Lung (tissue), 12 donors: Measurements from ENCODE around the gene FAM9C. TPM values are rescaled to one million over a fixed set of nuclear protein-coding genes. Genes with fewer than 3 reads are reported as not detected.
A peak's percentile ranks its signal among the peaks of the same experiment; 100 is the strongest.

ENCODE experiments used
- ATAC-seq: fragments of 200-7000 bp; cut with Tn5 transposase; one replicate; pipeline ENCODE4 v1.9.1; 2020; ENCODE audit warnings: moderate number of reproducible peaks; ENCODE audit not compliant: insufficient read depth, low FRiP score
- DNase-seq, 3 donors: peaks; one replicate each; pipeline ENCODE4 v3.0.0-alpha.2; 2013 to 2017
- H3K27ac ChIP-seq, 2 donors: one replicate each; pipeline ENCODE4 v1.5.1; 2013; ENCODE audit warnings: mild to moderate bottlenecking in 2 of 2, moderate library complexity in 2 of 2, control low read depth in 1 of 2, inconsistent platforms in 1 of 2, low read depth in 1 of 2, low read length in 1 of 2
- H3K27me3 ChIP-seq, 3 donors: one replicate each; pipeline ENCODE4 v1.5.1; 2013; ENCODE audit warnings: low read length in 2 of 3; ENCODE audit not compliant: control insufficient read depth in 3 of 3, insufficient read depth in 3 of 3
- H3K36me3 ChIP-seq, 4 donors: one replicate each; pipeline ENCODE4 v1.5.1; 2013; ENCODE audit warnings: low read length in 4 of 4, mild to moderate bottlenecking in 1 of 4, moderate library complexity in 1 of 4; ENCODE audit not compliant: control insufficient read depth in 4 of 4, insufficient read depth in 4 of 4
- H3K4me1 ChIP-seq, 5 donors: one replicate each; pipeline ENCODE4 v1.5.1; 2013; ENCODE audit warnings: low read length in 5 of 5, mild to moderate bottlenecking in 2 of 5, moderate library complexity in 1 of 5; ENCODE audit not compliant: control insufficient read depth in 5 of 5, insufficient read depth in 5 of 5
- H3K4me3 ChIP-seq: one replicate; pipeline ENCODE4 v1.5.1; 2013; ENCODE audit warnings: mild to moderate bottlenecking, control low read depth, moderate library complexity
- H3K9ac ChIP-seq, 2 donors: one replicate each; pipeline ENCODE4 v1.5.1; 2013; ENCODE audit warnings: low read length in 2 of 2, control low read depth in 1 of 2; ENCODE audit not compliant: insufficient read depth in 1 of 2
- H3K9me3 ChIP-seq, 4 donors: one replicate each; pipeline ENCODE4 v1.5.1; 2013; ENCODE audit warnings: low read length in 3 of 4, mild to moderate bottlenecking in 1 of 4, moderate library complexity in 1 of 4; ENCODE audit not compliant: control insufficient read depth in 4 of 4, insufficient read depth in 3 of 4
- WGBS, 2 donors: extraction: QIAGEN DNeasy Blood & Tissue Kit; methylation state at CpG; one replicate each; pipeline ENCODE4 v1.1.7; 2013; 5-methylcytosine and 5-hydroxymethylcytosine counted together
- polyA plus RNA-seq, 2 donors: library from polyadenylated mRNA; stranded (reverse); fragments of 200-250 nt; gene quantifications; one replicate each; pipeline ENCODE4 v1.2.1, GENCODE V29; 2013
- total RNA-seq, 2 donors: library from RNA; depleted of rRNA in 1 of 2; stranded (reverse); fragments of >200 nt in 1 of 2; gene quantifications; one replicate each; pipeline ENCODE4 v1.2.1, GENCODE V29; 2014 to 2021
- TF ChIP-seq, protein P1 (sequence below): IDR thresholded peaks from 2 replicates; pipeline ENCODE4 v1.5.1; 2012; ENCODE audit warnings: mild to moderate bottlenecking; ENCODE audit errors: control extremely low read depth, extremely low read depth
- donor health status: control.
- donor health status: control.
- donor health status: Bipolar disorder and iron deficiency.
- donor health status: healthy.
- donor health status: DM: yes; HTN: yes; CAD: no.

FAM9C gene
- total and polyA plus RNA-seq, 4 donors: 0.01 to 0.28 (median 0.09) TPM; not detected in 1

- no peak overlapping the region for H3K4me3 ChIP-seq
- no peak overlapping the region for H3K27ac ChIP-seq
- peak in 2 of 3 donors; percentile 82 to 83 for DNase-seq
- H3K36me3 ChIP-seq: no peaks in the 10 kb centered on the region
- TF ChIP-seq, protein P1, sequence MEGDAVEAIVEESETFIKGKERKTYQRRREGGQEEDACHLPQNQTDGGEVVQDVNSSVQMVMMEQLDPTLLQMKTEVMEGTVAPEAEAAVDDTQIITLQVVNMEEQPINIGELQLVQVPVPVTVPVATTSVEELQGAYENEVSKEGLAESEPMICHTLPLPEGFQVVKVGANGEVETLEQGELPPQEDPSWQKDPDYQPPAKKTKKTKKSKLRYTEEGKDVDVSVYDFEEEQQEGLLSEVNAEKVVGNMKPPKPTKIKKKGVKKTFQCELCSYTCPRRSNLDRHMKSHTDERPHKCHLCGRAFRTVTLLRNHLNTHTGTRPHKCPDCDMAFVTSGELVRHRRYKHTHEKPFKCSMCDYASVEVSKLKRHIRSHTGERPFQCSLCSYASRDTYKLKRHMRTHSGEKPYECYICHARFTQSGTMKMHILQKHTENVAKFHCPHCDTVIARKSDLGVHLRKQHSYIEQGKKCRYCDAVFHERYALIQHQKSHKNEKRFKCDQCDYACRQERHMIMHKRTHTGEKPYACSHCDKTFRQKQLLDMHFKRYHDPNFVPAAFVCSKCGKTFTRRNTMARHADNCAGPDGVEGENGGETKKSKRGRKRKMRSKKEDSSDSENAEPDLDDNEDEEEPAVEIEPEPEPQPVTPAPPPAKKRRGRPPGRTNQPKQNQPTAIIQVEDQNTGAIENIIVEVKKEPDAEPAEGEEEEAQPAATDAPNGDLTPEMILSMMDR: no peak
- WGBS, 2 donors: 43 to 67% methylated on average over 1 of the region's 1 CpG
- no peak overlapping the region for H3K9ac ChIP-seq
- peaks cover 0 to 12% (median 9%) of the 10 kb centered on the region in 3 donors for H3K27me3 ChIP-seq
- no peaks in the 10 kb centered on the region for H3K9me3 ChIP-seq
- ATAC-seq: no peak
- H3K4me1 ChIP-seq: peaks cover 0 to 24% (median 4%) of the 10 kb centered on the region in 5 donors
These were observed 50.6 kb downstream of the FAM9C start for GRCh38 chrX:12993826-12994225.

- DNase-seq (peak in 1 of 3 donors; percentile 22), ATAC-seq (no peak)
- H3K4me1 ChIP-seq: peaks cover 0 to 13% (median 2%) of the 10 kb centered on the region in 5 donors
- H3K9me3 ChIP-seq: no peaks in the 10 kb centered on the region
- no peaks in the 10 kb centered on the region for H3K36me3 ChIP-seq
- no peak overlapping the region for H3K27ac ChIP-seq
- peaks cover 0 to 10% (median 9%) of the 10 kb centered on the region in 3 donors for H3K27me3 ChIP-seq
- no peak overlapping the region for H3K4me3 ChIP-seq
- 72 to 87% methylated on average over 4 of the region's 4 CpGs for WGBS, 2 donors
- TF ChIP-seq, protein P1: no peak
- H3K9ac ChIP-seq: no peak overlapping the region
These were observed 51.8 kb downstream of the FAM9C start for GRCh38 chrX:12992544-12993118.

- DNase-seq (no peak), ATAC-seq (no peak)
- no peaks in the 10 kb centered on the region for H3K9me3 ChIP-seq
- no peak overlapping the region for H3K9ac ChIP-seq
- no peak overlapping the region for H3K4me3 ChIP-seq
- WGBS, 2 donors: 90 to 92% methylated on average over 3 of the region's 3 CpGs
- peaks cover 0 to 9% (median 6%) of the 10 kb centered on the region in 3 donors for H3K27me3 ChIP-seq
- peaks cover 0 to 8% (median 2%) of the 10 kb centered on the region in 5 donors for H3K4me1 ChIP-seq
- TF ChIP-seq, protein P1: no peak
- no peak overlapping the region for H3K27ac ChIP-seq
- H3K36me3 ChIP-seq: no peaks in the 10 kb centered on the region
These were observed 52.8 kb downstream of the FAM9C start for GRCh38 chrX:12991575-12991974.
